NCI-H146 treated with DMSO at 0.1 percent for 48 hours (cell line): ENCODE measurements around the gene GJC1.

Experiments used
- DNase-seq: peaks from one replicate; lab custom pipeline; 2025; ENCODE audit not compliant: unreplicated experiment; lab: John Stamatoyannopoulos, UW

The GJC1 gene

GRCh38 chr17:44829523-44830358 lies at the start of gene GJC1:
TSS of gene GJC1 (minus strand) at chr17:44830287. CDS start at chr17:44805817, 24,470 bp downstream.
- DNase-seq: no peak

GRCh38 chr17:44879376-44879775 lies 49.3 kb upstream of the GJC1 start:
- DNase-seq: no peak

GRCh38 chr17:44878627-44879221 lies 48.6 kb upstream of the GJC1 start:
- DNase-seq: peak; percentile 25

GRCh38 chr17:44877121-44877520 lies 47.0 kb upstream of the GJC1 start:
- DNase-seq: no peak

GRCh38 chr17:44875761-44876160 lies 45.7 kb upstream of the GJC1 start:
- DNase-seq: no peak

GRCh38 chr17:44872131-44872768 lies 42.2 kb upstream of the GJC1 start:
- peak; percentile 96 for DNase-seq

GRCh38 chr17:44871556-44871955 lies 41.5 kb upstream of the GJC1 start:
- DNase-seq: no peak

- DNase-seq: no peak
Observed at GRCh38 chr17:44867841-44868240, 37.8 kb upstream of the GJC1 start.

GRCh38 chr17:44865931-44866330 lies 35.8 kb upstream of the GJC1 start:
- DNase-seq: no peak

- DNase-seq: peak; percentile 35
Observed at GRCh38 chr17:44865231-44865660, 35.2 kb upstream of the GJC1 start.

GRCh38 chr17:44864831-44865230 lies 34.7 kb upstream of the GJC1 start:
- no peak for DNase-seq

GRCh38 chr17:44863061-44863918 lies 33.2 kb upstream of the GJC1 start:
- DNase-seq: no peak

- DNase-seq: no peak
Observed at GRCh38 chr17:44862278-44862914, 32.3 kb upstream of the GJC1 start.

GRCh38 chr17:44859701-44860100 lies 29.6 kb upstream of the GJC1 start:
- DNase-seq: no peak

GRCh38 chr17:44854192-44854591 lies 24.1 kb upstream of the GJC1 start:
- DNase-seq: no peak

GRCh38 chr17:44850612-44851011 lies 20.5 kb upstream of the GJC1 start:
- no peak for DNase-seq

GRCh38 chr17:44850025-44850424 lies 19.9 kb upstream of the GJC1 start:
- DNase-seq: no peak

- no peak for DNase-seq
Observed at GRCh38 chr17:44848961-44849489, 18.9 kb upstream of the GJC1 start.

- DNase-seq: no peak
Observed at GRCh38 chr17:44848257-44848795, 18.2 kb upstream of the GJC1 start.

- DNase-seq: no peak
Observed at GRCh38 chr17:44847586-44847985, 17.5 kb upstream of the GJC1 start, which contains the start of gene HIGD1B. TSS of gene HIGD1B (plus strand) at chr17:44847883. CDS start at chr17:44848153, 270 bp downstream.
